ENCODE data around the gene PARVA. TPM values are rescaled to one million over a fixed set of nuclear protein-coding genes. Genes with fewer than 3 reads are reported as not detected.

The PARVA gene
- total RNA-seq, 2 donors from 2014 or later: 66.5 to 105 TPM

GRCh38 chr11:12556155-12556554, 178.8 kb downstream of the PARVA start:
- intact Hi-C loops (cut with DNase I): no loop called here
- ATAC-seq (peak; percentile 17 to 22), DNase-seq (no peak)

- DNase-seq (peak; percentile 84), ATAC-seq (peak; percentile 69 to 70)
- intact Hi-C loops (cut with DNase I): no loop called here
These were observed 179.5 kb downstream of the PARVA start for GRCh38 chr11:12556788-12557384.

GRCh38 chr11:12559011-12559410, 181.6 kb downstream of the PARVA start:
- intact Hi-C loops (cut with DNase I): no loop called here
- DNase-seq (no peak), ATAC-seq (no peak)

- DNase-seq (no peak), ATAC-seq (peak in 1 of 2 donors; percentile 45)
- intact Hi-C loops (cut with DNase I): no loop called here
These were observed 183.0 kb downstream of the PARVA start for GRCh38 chr11:12560362-12560761.

GRCh38 chr11:12560861-12561260, 183.5 kb downstream of the PARVA start:
- no peak for DNase-seq
- peak in 1 of 2 donors; percentile 45 for ATAC-seq
- intact Hi-C loops (cut with DNase I): no loop called here

GRCh38 chr11:12564012-12564411, 186.6 kb downstream of the PARVA start:
- DNase-seq: no peak
- no peak for ATAC-seq
- intact Hi-C loops (cut with DNase I): no loop called here

- intact Hi-C loops (cut with DNase I): no loop called here
- DNase-seq: no peak
- ATAC-seq: no peak
These were observed 188.0 kb downstream of the PARVA start for GRCh38 chr11:12565406-12565805.

GRCh38 chr11:12567746-12568460, 190.5 kb downstream of the PARVA start:
- intact Hi-C loops (cut with DNase I): no loop called here
- ATAC-seq (no peak), DNase-seq (no peak)

- ATAC-seq: peak in 1 of 2 donors; percentile 79
These were observed 192.4 kb downstream of the PARVA start for GRCh38 chr11:12569499-12570425.

GRCh38 chr11:12573707-12574485, 196.5 kb downstream of the PARVA start:
- no peak for ATAC-seq
- DNase-seq: no peak
- intact Hi-C loops (cut with DNase I): no loop called here

More at GRCh38 chr11:12569499-12570425, 192.4 kb downstream of the PARVA start:
- intact Hi-C loops (cut with DNase I): no loop called here
- DNase-seq: no peak

- ATAC-seq (no peak), DNase-seq (no peak)
These were observed 200.6 kb downstream of the PARVA start for GRCh38 chr11:12577725-12578644.

GRCh38 chr11:12581416-12581815, 204.0 kb downstream of the PARVA start:
- DNase-seq (no peak), ATAC-seq (no peak)
- intact Hi-C loops (cut with DNase I): no loop called here

More at GRCh38 chr11:12577725-12578644, 200.6 kb downstream of the PARVA start:
- intact Hi-C loops (cut with DNase I): no loop called here

- intact Hi-C loops (cut with DNase I): no loop called here
- DNase-seq: no peak
- ATAC-seq: peak in 1 of 2 donors; percentile 84
These were observed 204.6 kb downstream of the PARVA start for GRCh38 chr11:12581923-12582322.
